ENCODE results near the gene STK26. TPM values are rescaled to one million over a fixed set of nuclear protein-coding genes. Genes with fewer than 3 reads are reported as not detected.
"Not testable (repeated sequence)": the region's sequence is repeated elsewhere in the genome, so short reads cannot be mapped to it uniquely, and the experiment has no call there.

Gene STK26
- total and polyA plus RNA-seq, 2 experiments from 2014 or later: 65.2 to 110 TPM

- TF ChIP-seq REST (IDR thresholded peaks at IDR 0.05; ENCODE audit: unreplicated experiment): no peak
- TF ChIP-seq EZH2 (IDR thresholded peaks at IDR 0.05; ENCODE audit: low read depth, unreplicated experiment): no peak
Observed at GRCh38 chrX:132094164-132094563, 71.1 kb downstream of the STK26 start (continued).

- H3K27ac Mint-ChIP-seq; H3K9me2 ChIP-seq (ENCODE audit: insufficient read depth); H3K36me3 Mint-ChIP-seq (ENCODE audit: low read depth); ATAC-seq; H3F3A ChIP-seq (replicated peaks; ENCODE audit: low read depth); H3K27ac ChIP-seq (ENCODE audit: low read depth); H3K4me3 Mint-ChIP-seq; H3K36me3 ChIP-seq (ENCODE audit: insufficient read depth); H3K4me3 ChIP-seq; H2AFZ ChIP-seq; H4K20me1 ChIP-seq (replicated peaks; ENCODE audit: insufficient read depth); H3K79me2 ChIP-seq (replicated peaks; ENCODE audit: insufficient read depth); H3K9me3 Mint-ChIP-seq; H3K4me2 ChIP-seq; H3K27me3 ChIP-seq (ENCODE audit: insufficient read depth); DNase-seq (ENCODE audit: low spot score); H3K27me3 Mint-ChIP-seq (ENCODE audit: insufficient read depth, low read depth, poor library complexity); H3K4me1 Mint-ChIP-seq; H3K4me1 ChIP-seq (ENCODE audit: insufficient read depth): not testable (repeated sequence)
Observed at GRCh38 chrX:132098704-132099103, 75.6 kb downstream of the STK26 start.

- Histone ChIP-seq H3K9me2 (ENCODE audit: insufficient read depth) (no peaks in the 10 kb centered on the region), H3K27me3 (ENCODE audit: insufficient read depth) (no peaks in the 10 kb centered on the region), H4K20me1 (replicated peaks; ENCODE audit: insufficient read depth) (no peaks in the 10 kb centered on the region), H3K27ac (ENCODE audit: low read depth) (no peak overlapping the region), H3K36me3 (ENCODE audit: insufficient read depth) (no peaks in the 10 kb centered on the region), H3K79me2 (replicated peaks; ENCODE audit: insufficient read depth) (no peaks in the 10 kb centered on the region), H3K4me3 (no peak overlapping the region), H3F3A (replicated peaks; ENCODE audit: low read depth) (no peaks in the 10 kb centered on the region), H2AFZ (no peak overlapping the region), H3K4me2 (no peak overlapping the region), H3K4me1 (ENCODE audit: insufficient read depth) (no peaks in the 10 kb centered on the region)
- no peak overlapping the region for H3K27ac Mint-ChIP-seq
- no peaks in the 10 kb centered on the region for H3K27me3 Mint-ChIP-seq (ENCODE audit: insufficient read depth, low read depth, poor library complexity)
- H3K4me3 Mint-ChIP-seq: no peak overlapping the region
- ATAC-seq: no peak
- H3K9me3 Mint-ChIP-seq: no peaks in the 10 kb centered on the region
- H3K36me3 Mint-ChIP-seq (ENCODE audit: low read depth): no peaks in the 10 kb centered on the region
- no peaks in the 10 kb centered on the region for H3K4me1 Mint-ChIP-seq
- DNase-seq (ENCODE audit: low spot score): no peak
- TF ChIP-seq ZNF462 (CRISPR knock-in tag; IDR thresholded peaks at IDR 0.05): no peak
- TF ChIP-seq NANOG (IDR thresholded peaks at IDR 0.05; ENCODE audit: borderline replicate concordance): no peak
- no peak for TF ChIP-seq ZNF114 (CRISPR knock-in tag; IDR thresholded peaks at IDR 0.05)
- no peak for TF ChIP-seq EZH2 (IDR thresholded peaks at IDR 0.05; ENCODE audit: low read depth, unreplicated experiment)
- no peak for TF ChIP-seq JUNB (IDR thresholded peaks at IDR 0.05; ENCODE audit: unreplicated experiment)
- TF ChIP-seq REST (IDR thresholded peaks at IDR 0.05; ENCODE audit: unreplicated experiment): no peak
Observed at GRCh38 chrX:132101206-132101605, 78.1 kb downstream of the STK26 start.

Data from GM23338 (cell line).